ENCODE results near the gene PMAIP1.

The PMAIP1 gene

DNA sequence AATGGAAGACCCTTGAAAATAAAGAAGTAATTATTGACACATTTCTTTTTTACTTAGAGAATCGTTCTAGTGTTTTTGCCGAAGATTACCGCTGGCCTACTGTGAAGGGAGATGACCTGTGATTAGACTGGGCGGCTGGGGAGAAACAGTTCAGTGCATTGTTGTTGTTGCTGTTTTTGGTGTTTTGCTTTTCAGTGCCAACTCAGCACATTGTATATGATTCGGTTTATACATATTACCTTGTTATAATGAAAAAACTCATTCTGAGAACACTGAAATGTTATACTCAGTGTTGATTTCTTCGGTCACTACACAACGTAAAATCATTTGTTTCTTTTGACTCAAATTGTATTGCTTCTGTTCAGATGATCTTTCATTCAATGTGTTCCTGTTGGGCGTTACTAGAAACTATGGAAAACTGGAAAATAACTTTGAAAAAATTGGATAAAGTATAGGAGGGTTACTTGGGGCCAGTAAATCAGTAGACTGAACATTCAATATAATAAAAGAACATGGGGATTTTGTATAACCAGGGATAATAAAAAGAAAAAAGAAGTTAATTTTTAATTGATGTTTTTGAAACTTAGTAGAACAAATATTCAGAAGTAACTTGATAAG, 3.3 kb downstream of the PMAIP1 start:
- H2BK12ac ChIP-seq (ENCODE audit: low read length), result no peak overlapping the region
- H3K4me2 ChIP-seq (ENCODE audit: low read length), result no peak overlapping the region
- no peak overlapping the region for H3K9ac ChIP-seq (ENCODE audit: low read length)
- no peak overlapping the region for H4K91ac ChIP-seq (ENCODE audit: low read depth, low read length)
- no peak overlapping the region for H4K8ac ChIP-seq (ENCODE audit: low read depth, low read length)
- no peak for DNase-seq
- no peak overlapping the region for H2BK120ac ChIP-seq (ENCODE audit: insufficient read depth, low read length, poor library complexity)
- no peak overlapping the region for H3K4me3 ChIP-seq (ENCODE audit: low read depth, low read length)
- H3K4me1 ChIP-seq (ENCODE audit: control insufficient read depth in 1 of 2, insufficient read depth in 2 of 2, low read length in 2 of 2), result peaks cover 5 to 8% of the 10 kb centered on the region in 2 experiments
- H3K27ac ChIP-seq (ENCODE audit: low read depth, low read length), result no peak overlapping the region
- H3K79me2 ChIP-seq (ENCODE audit: control insufficient read depth, insufficient read depth, low read length, poor library complexity), result no peaks in the 10 kb centered on the region
- no peak overlapping the region for H2BK5ac ChIP-seq (ENCODE audit: low read depth, low read length, poor library complexity)
- H2AFZ ChIP-seq (ENCODE audit: insufficient read depth, low read length, poor library complexity), result no peak overlapping the region
- H3K4ac ChIP-seq (ENCODE audit: low read depth, low read length), result no peak overlapping the region
- no CpG with 5 or more reads among the region's 8 CpGs for WGBS (ENCODE audit: extremely low coverage, insufficient coverage, insufficient read length)
- no peaks in the 10 kb centered on the region for H3K36me3 ChIP-seq (ENCODE audit: control insufficient read depth in 1 of 2, insufficient read depth in 2 of 2, low read length in 2 of 2)
- no peak overlapping the region for H3K23ac ChIP-seq (ENCODE audit: low read length)
- H3K14ac ChIP-seq (ENCODE audit: low read length), result no peak overlapping the region
- no peak overlapping the region for H3K18ac ChIP-seq (ENCODE audit: low read length)
- H2AK5ac ChIP-seq (ENCODE audit: low read length), result no peak overlapping the region
- H3K79me1 ChIP-seq (ENCODE audit: low read length), result peaks cover 5% of the 10 kb centered on the region
- H3K27me3 ChIP-seq (ENCODE audit: insufficient read depth, low read length), result peaks cover 3% of the 10 kb centered on the region
- H4K12ac ChIP-seq (ENCODE audit: low read depth, low read length), result no peak overlapping the region
- H3K9me3 ChIP-seq (ENCODE audit: insufficient read depth, low read depth, low read length), result no peaks in the 10 kb centered on the region

DNA sequence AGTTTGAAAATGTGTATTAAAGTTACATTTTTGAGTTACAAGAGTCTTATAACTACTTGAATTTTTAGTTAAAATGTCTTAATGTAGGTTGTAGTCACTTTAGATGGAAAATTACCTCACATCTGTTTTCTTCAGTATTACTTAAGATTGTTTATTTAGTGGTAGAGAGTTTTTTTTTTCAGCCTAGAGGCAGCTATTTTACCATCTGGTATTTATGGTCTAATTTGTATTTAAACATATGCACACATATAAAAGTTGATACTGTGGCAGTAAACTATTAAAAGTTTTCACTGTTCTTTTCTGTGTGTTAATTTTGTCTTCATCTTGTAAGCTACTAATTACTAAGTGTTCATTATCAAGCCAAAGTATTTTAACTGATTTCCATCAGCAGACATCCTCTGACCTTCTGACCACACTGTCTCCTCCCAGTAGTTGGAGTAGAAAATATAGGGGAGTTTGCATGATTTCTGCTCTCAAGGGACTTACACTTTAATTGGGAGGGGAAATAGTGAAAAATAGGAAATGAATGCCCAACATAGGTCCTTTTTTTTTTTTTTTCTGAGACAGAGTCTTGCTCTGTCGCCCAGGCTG, 4.3 kb downstream of the PMAIP1 start:
- no peak overlapping the region for H2BK120ac ChIP-seq (ENCODE audit: insufficient read depth, low read length, poor library complexity)
- no peak overlapping the region for H2AK5ac ChIP-seq (ENCODE audit: low read length)
- no CpG with 5 or more reads among the region's 1 CpG for WGBS (ENCODE audit: extremely low coverage, insufficient coverage, insufficient read length)

DNA sequence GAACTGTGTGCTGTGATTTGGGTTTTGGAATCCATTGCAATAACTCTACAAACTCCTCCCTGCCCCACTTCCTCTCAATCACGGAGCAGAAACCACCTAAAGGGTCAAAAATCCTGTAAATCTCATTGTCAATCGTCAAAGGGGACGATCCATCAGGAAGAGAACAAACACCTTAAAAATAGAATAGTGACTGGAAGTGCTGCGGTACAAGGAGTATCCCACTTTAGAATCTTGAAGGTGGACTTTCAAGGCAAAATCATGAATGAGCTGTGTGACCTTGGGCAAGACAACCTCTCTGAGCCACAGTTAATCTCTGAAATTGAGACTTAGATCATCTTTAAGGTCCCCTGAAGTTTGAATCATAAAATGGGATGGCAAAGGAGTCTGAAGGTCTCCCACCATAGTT, 5.9 kb downstream of the PMAIP1 start:
- no CpG with 5 or more reads among the region's 4 CpGs for WGBS (ENCODE audit: extremely low coverage, insufficient coverage, insufficient read length)
- no peak overlapping the region for H2AFZ ChIP-seq (ENCODE audit: insufficient read depth, low read length, poor library complexity)
- DNase-seq, result no peak

More for the DNA sequence above, 4.3 kb downstream of the PMAIP1 start:
- Histone ChIP-seq H3K79me2 (ENCODE audit: control insufficient read depth, insufficient read depth, low read length, poor library complexity) (no peaks in the 10 kb centered on the region), H3K23ac (ENCODE audit: low read length) (no peak overlapping the region), H3K9ac (ENCODE audit: low read length) (no peak overlapping the region), H4K91ac (ENCODE audit: low read depth, low read length) (no peak overlapping the region), H3K18ac (ENCODE audit: low read length) (no peak overlapping the region), H4K8ac (ENCODE audit: low read depth, low read length) (no peak overlapping the region), H3K14ac (ENCODE audit: low read length) (no peak overlapping the region), H3K27me3 (ENCODE audit: insufficient read depth, low read length) (peaks cover 3% of the 10 kb centered on the region), H4K12ac (ENCODE audit: low read depth, low read length) (no peak overlapping the region), H3K79me1 (ENCODE audit: low read length) (peaks cover 4% of the 10 kb centered on the region), H3K36me3 (ENCODE audit: control insufficient read depth in 1 of 2, insufficient read depth in 2 of 2, low read length in 2 of 2) (no peaks in the 10 kb centered on the region), H2BK12ac (ENCODE audit: low read length) (no peak overlapping the region), H3K4me2 (ENCODE audit: low read length) (no peak overlapping the region), H2BK5ac (ENCODE audit: low read depth, low read length, poor library complexity) (no peak overlapping the region), H3K4ac (ENCODE audit: low read depth, low read length) (no peak overlapping the region), H3K4me1 (ENCODE audit: control insufficient read depth in 1 of 2, insufficient read depth in 2 of 2, low read length in 2 of 2) (peaks cover 0 to 2% of the 10 kb centered on the region in 2 experiments), H2AFZ (ENCODE audit: insufficient read depth, low read length, poor library complexity) (no peak overlapping the region), H3K27ac (ENCODE audit: low read depth, low read length) (no peak overlapping the region), H3K9me3 (ENCODE audit: insufficient read depth, low read depth, low read length) (no peaks in the 10 kb centered on the region), H3K4me3 (ENCODE audit: low read depth, low read length) (no peak overlapping the region)
- no peak for DNase-seq

DNA sequence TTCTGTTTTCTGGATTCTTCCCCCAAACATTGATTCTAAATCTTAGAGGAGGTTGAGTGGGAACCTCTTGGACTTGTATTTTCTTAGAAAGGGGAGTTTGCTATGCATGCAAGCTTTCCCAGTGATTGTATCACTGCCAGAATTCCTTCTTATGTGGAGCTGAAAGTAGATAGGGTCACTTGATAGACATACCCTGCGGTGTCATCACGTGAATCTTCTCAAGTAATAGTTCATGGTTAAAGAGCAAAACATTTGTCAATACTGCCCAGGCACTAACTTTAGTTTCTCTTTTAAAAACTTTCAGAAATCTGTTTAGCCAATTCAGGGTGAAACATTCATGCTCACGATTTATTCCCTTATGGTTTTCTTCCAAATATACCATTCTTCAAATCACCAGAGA, 6.4 kb downstream of the PMAIP1 start:
- H4K91ac ChIP-seq (ENCODE audit: low read depth, low read length), result no peak overlapping the region
- H2BK12ac ChIP-seq (ENCODE audit: low read length), result no peak overlapping the region
- no peak overlapping the region for H3K18ac ChIP-seq (ENCODE audit: low read length)
- H3K79me2 ChIP-seq (ENCODE audit: control insufficient read depth, insufficient read depth, low read length, poor library complexity), result no peaks in the 10 kb centered on the region
- no peak overlapping the region for H3K4me2 ChIP-seq (ENCODE audit: low read length)
- H2BK120ac ChIP-seq (ENCODE audit: insufficient read depth, low read length, poor library complexity), result no peak overlapping the region
- H2AFZ ChIP-seq (ENCODE audit: insufficient read depth, low read length, poor library complexity), result no peak overlapping the region
- no CpG with 5 or more reads among the region's 3 CpGs for WGBS (ENCODE audit: extremely low coverage, insufficient coverage, insufficient read length)
- no peak overlapping the region for H4K12ac ChIP-seq (ENCODE audit: low read depth, low read length)
- peaks cover 0 to 2% of the 10 kb centered on the region in 2 experiments for H3K36me3 ChIP-seq (ENCODE audit: control insufficient read depth in 1 of 2, insufficient read depth in 2 of 2, low read length in 2 of 2)
- H3K27me3 ChIP-seq (ENCODE audit: insufficient read depth, low read length), result no peaks in the 10 kb centered on the region
- H3K27ac ChIP-seq (ENCODE audit: low read depth, low read length), result no peak overlapping the region
- DNase-seq, result no peak
- no peak overlapping the region for H2AK5ac ChIP-seq (ENCODE audit: low read length)
- no peak overlapping the region for H3K14ac ChIP-seq (ENCODE audit: low read length)
- no peak overlapping the region for H3K4me3 ChIP-seq (ENCODE audit: low read depth, low read length)
- no peaks in the 10 kb centered on the region for H3K4me1 ChIP-seq (ENCODE audit: control insufficient read depth in 1 of 2, insufficient read depth in 2 of 2, low read length in 2 of 2)
- H3K4ac ChIP-seq (ENCODE audit: low read depth, low read length), result no peak overlapping the region
- H3K23ac ChIP-seq (ENCODE audit: low read length), result no peak overlapping the region
- H2BK5ac ChIP-seq (ENCODE audit: low read depth, low read length, poor library complexity), result no peak overlapping the region
- H3K9ac ChIP-seq (ENCODE audit: low read length), result no peak overlapping the region
- no peaks in the 10 kb centered on the region for H3K9me3 ChIP-seq (ENCODE audit: insufficient read depth, low read depth, low read length)
- no peak overlapping the region for H4K8ac ChIP-seq (ENCODE audit: low read depth, low read length)
- no peaks in the 10 kb centered on the region for H3K79me1 ChIP-seq (ENCODE audit: low read length)

More for the DNA sequence above, 5.9 kb downstream of the PMAIP1 start:
- Histone ChIP-seq H3K4ac (ENCODE audit: low read depth, low read length) (no peak overlapping the region), H2BK12ac (ENCODE audit: low read length) (no peak overlapping the region), H3K27me3 (ENCODE audit: insufficient read depth, low read length) (peaks cover 3% of the 10 kb centered on the region), H3K27ac (ENCODE audit: low read depth, low read length) (no peak overlapping the region), H3K18ac (ENCODE audit: low read length) (no peak overlapping the region), H2BK120ac (ENCODE audit: insufficient read depth, low read length, poor library complexity) (no peak overlapping the region), H3K14ac (ENCODE audit: low read length) (no peak overlapping the region), H4K8ac (ENCODE audit: low read depth, low read length) (no peak overlapping the region), H3K4me2 (ENCODE audit: low read length) (no peak overlapping the region), H4K12ac (ENCODE audit: low read depth, low read length) (no peak overlapping the region), H3K79me2 (ENCODE audit: control insufficient read depth, insufficient read depth, low read length, poor library complexity) (no peaks in the 10 kb centered on the region), H3K9ac (ENCODE audit: low read length) (no peak overlapping the region), H3K9me3 (ENCODE audit: insufficient read depth, low read depth, low read length) (no peaks in the 10 kb centered on the region), H2AK5ac (ENCODE audit: low read length) (no peak overlapping the region), H3K79me1 (ENCODE audit: low read length) (no peaks in the 10 kb centered on the region), H3K36me3 (ENCODE audit: control insufficient read depth in 1 of 2, insufficient read depth in 2 of 2, low read length in 2 of 2) (peaks cover 0 to 2% of the 10 kb centered on the region in 2 experiments), H4K91ac (ENCODE audit: low read depth, low read length) (no peak overlapping the region), H3K4me3 (ENCODE audit: low read depth, low read length) (no peak overlapping the region), H3K4me1 (ENCODE audit: control insufficient read depth in 1 of 2, insufficient read depth in 2 of 2, low read length in 2 of 2) (no peaks in the 10 kb centered on the region), H2BK5ac (ENCODE audit: low read depth, low read length, poor library complexity) (no peak overlapping the region), H3K23ac (ENCODE audit: low read length) (no peak overlapping the region)
